Fibroblast of pulmonary artery (primary cell): ENCODE results near the gene LTBP2.

Experiments
- DNase-seq: peaks from one replicate; pipeline ENCODE4 v3.0.0-alpha.2; 2010; ENCODE audit warnings: low read depth
- H3K4me3 ChIP-seq: replicated peaks from 2 replicates; pipeline ENCODE4 v1.5.1; 2011; ENCODE audit warnings: low read depth, mild to moderate bottlenecking, control low read depth, low read length, moderate library complexity
- TF ChIP-seq, protein P1 (sequence below): IDR thresholded peaks from 2 replicates; pipeline ENCODE4 v1.5.1; 2011; ENCODE audit warnings: mild to moderate bottlenecking, control low read depth, low read length, inconsistent platforms; ENCODE audit errors: missing control alignments

The LTBP2 gene

DNA sequence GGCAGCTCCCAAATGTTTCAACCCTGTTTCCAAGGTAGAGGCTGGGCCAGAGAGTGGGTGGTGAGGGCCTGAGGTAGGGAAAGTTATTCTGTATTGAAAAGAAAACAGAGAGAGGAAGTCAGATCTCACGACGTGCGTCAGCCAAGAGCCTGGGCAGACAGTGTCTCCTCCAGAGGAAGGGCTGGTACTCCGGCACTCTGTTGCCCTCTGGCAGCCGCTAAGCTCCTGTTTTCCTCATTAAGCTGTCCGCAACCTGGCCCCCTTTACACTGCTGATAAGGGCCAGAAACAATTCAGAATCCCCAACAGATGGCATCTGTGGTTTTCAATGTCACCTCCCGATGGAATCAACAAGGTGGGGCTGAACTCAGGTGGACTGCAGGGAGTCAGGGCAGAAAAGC lies 26.0 kb upstream of the LTBP2 start:
- DNase-seq = no peak
- no peak overlapping the region for H3K4me3 ChIP-seq
- TF ChIP-seq, protein P1, sequence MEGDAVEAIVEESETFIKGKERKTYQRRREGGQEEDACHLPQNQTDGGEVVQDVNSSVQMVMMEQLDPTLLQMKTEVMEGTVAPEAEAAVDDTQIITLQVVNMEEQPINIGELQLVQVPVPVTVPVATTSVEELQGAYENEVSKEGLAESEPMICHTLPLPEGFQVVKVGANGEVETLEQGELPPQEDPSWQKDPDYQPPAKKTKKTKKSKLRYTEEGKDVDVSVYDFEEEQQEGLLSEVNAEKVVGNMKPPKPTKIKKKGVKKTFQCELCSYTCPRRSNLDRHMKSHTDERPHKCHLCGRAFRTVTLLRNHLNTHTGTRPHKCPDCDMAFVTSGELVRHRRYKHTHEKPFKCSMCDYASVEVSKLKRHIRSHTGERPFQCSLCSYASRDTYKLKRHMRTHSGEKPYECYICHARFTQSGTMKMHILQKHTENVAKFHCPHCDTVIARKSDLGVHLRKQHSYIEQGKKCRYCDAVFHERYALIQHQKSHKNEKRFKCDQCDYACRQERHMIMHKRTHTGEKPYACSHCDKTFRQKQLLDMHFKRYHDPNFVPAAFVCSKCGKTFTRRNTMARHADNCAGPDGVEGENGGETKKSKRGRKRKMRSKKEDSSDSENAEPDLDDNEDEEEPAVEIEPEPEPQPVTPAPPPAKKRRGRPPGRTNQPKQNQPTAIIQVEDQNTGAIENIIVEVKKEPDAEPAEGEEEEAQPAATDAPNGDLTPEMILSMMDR = no peak

DNA sequence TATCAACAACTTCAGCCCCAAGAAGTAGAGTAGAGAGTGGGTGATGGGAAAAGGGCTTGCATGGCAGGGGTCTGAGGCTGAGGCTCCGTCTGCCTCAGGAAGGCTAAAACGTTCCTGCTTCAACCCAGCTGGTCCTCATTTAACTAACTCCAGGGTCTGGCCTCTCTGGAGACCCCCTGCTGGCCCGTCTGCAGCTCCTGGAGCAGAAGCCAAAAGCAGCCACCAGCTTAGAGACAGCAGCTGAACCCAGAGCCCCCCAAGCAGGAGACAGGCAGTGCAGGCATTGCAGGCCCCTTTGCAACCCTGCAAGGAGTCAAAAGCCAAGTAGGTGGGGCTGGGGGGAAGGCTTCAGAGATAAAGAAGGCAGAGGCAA lies 25.1 kb upstream of the LTBP2 start:
- TF ChIP-seq, protein P1 = no peak
- H3K4me3 ChIP-seq = no peak overlapping the region
- no peak for DNase-seq

DNA sequence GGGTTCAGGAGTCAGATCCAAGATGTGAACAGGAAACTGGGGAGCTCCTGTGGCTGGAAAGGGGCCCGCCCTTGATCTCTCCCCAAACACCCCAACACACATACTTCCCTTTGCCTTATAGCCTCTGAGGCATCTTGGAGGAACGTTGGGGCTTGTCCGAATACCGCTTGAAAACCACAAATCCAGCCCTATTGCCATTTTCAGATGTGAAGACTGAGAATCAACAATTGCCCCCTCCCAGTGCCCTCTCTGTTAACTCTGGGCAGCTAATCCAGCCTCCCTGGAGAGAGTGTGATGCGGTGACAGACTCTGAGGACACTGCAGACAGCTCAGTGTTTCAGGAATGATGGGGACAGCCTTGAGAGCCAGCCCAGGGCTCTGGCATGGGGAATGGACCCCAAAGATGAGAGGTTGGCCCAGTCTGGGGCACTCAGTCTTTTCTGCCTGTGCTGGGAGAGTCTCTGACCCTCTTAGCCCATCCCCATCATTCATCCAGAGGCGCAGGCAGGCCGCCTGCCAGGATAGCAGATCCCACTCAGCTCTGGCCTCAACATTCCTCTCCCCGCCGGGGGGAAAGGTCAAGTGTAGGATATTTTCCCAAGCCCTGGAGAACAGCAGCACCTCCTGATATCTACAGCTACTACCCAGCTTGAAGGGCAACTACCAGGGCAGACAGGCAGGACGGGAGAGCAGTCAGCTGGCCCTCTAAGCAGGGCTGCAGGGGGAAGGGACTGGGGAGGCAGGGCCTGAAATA lies 24.6 kb upstream of the LTBP2 start:
- DNase-seq = no peak
- H3K4me3 ChIP-seq = no peak overlapping the region
- TF ChIP-seq, protein P1 = no peak

DNA sequence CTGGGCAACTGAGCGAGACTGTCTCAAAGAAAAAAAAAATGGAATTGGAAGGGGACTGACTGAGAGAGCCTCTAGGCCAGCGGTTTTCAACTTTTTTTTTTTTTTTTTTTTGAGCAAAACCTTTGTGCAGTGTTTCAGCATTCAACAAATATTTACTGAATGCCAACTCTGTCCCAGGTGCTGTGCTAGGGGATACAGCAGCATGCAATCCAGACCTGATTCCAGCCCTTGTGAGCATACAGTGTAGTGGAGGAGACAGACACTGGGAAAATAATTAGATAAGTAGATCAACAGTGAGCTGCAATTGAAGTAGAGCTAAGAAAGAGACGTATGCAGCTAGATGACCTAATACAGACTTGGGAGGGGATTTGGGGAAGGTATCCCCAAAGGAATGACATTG lies 23.8 kb upstream of the LTBP2 start:
- TF ChIP-seq, protein P1 = no peak
- no peak overlapping the region for H3K4me3 ChIP-seq
- DNase-seq = no peak

DNA sequence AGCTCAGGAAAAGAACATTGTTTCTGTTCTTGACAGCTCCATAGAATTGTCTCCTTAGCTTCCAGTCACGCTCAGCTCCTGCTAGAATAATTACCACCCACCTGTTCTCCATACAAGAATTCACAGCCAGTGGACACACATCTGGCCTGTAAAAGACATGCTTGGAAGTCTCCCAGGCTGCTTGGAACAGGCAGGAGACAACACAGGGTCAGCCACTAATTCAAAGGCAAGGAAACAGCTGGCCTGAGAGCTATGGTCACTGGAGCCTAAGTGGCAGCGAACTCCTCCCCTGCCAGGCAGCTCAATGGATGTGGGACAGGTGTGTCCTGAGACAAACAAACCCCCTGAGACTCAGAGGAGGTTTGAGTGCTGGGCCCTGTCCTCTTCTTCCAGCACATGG lies 22.9 kb upstream of the LTBP2 start:
- TF ChIP-seq, protein P1 = no peak
- no peak for DNase-seq

DNA sequence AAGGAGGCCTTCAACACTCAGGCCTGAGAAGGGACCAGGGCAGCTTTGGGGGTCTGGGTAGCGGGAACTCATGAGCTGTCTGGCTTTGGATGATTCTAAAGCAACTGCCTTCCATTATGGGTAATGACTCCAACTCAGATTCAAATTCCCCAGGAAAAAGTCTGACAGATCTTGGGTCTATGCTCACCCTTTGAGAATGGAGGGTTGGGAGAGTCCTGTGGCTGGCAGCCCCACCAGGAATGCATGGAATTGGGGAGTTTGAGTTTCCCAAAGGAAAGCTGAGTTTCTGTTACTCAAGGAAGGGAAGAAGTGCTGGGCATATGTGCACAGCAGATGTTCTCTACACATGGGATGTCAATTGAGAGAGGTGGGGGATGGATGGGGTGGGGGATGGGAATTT lies 22.4 kb upstream of the LTBP2 start:
- H3K4me3 ChIP-seq = no peak overlapping the region
- TF ChIP-seq, protein P1 = no peak
- DNase-seq = no peak

More for the DNA sequence above, 22.9 kb upstream of the LTBP2 start:
- no peak overlapping the region for H3K4me3 ChIP-seq
